ENCODE measurements around the gene PRG3. TPM values are rescaled to one million over a fixed set of nuclear protein-coding genes. Genes with fewer than 3 reads are reported as not detected.

Gene PRG3
- total RNA-seq, 1 donor from 2014 or later = not detected

DNA sequence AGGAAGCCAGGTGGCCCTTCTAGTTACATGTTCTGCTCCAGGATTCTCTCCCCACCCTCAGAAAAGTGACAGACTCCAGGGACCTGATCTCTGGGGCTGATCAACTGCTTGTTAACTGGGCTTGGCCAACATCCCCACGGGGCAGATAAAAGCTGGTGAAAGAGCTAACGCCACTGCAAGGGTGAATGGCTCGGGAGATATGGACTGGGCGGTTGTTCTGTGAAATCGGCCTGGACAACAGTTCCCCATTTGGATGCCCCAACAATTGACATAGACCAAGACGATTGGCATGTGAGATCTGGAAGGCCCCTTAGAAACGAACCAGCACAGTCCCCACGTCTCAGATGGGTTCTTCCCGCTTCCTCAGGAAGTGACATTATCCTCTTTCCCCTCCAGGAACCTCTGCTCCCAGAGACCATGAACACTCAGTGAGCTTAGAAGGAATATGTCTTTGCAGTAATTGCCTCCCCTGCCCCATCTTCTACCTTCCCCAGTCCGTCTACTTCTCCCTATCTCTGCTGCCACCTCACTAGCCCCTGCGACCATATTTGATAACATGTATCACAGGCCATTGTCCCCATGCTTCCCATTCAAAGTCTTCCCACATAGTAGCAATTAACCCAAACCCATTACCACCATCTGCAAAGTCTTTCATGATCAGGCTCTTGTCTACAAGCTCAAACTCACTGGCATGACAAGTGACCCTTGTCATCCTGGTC lies 15.1 kb upstream of the PRG3 start:
- no peaks in the 10 kb centered on the region for H3K4me1 Mint-ChIP-seq
- H3K4me3 Mint-ChIP-seq = no peak overlapping the region

DNA sequence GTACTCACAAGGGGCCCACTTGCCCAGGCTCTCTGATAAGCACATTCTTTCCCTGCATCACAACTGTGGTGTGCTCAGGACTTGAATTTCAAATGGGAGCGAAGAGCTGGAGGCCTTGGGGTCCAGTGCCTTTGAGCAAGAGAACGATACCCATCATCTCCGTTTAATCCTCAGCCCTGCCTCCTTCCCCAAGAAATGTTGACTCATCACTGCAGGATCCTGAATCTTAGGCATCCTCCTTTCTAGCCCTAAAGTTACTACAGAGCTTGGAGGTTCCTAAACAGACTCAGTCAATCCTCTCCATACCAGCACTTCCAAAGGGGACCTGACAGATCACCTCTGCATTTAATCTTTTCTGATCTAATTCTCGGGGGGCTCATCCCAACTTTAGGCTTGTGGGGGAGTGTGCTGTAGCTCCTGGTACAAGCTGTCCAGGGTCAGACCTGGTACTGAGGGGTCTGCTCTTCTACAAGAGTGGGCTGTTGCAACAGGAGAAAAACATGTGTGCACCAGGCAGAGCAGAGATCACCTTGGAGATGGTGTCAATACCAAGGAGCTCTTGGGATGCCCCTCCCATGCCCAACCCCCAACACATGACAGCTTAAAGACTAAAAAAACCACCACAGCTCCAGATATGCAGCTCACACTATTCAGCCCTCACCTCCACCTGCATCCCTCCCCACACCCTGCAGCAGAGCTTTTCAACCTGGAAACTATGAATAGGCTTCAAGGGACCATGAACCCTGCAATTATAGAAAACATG lies 13.4 kb upstream of the PRG3 start:
- Mint-ChIP-seq H3K27ac (ENCODE audit: unreplicated experiment) (no peak overlapping the region), H3K36me3 (ENCODE audit: low read depth) (no peaks in the 10 kb centered on the region), H3K27me3 (ENCODE audit: low read depth) (peaks cover 30% of the 10 kb centered on the region), H3K4me3 (no peak overlapping the region), H3K4me1 (no peaks in the 10 kb centered on the region), H3K9me3 (no peaks in the 10 kb centered on the region)
- TF ChIP-seq, protein P1, sequence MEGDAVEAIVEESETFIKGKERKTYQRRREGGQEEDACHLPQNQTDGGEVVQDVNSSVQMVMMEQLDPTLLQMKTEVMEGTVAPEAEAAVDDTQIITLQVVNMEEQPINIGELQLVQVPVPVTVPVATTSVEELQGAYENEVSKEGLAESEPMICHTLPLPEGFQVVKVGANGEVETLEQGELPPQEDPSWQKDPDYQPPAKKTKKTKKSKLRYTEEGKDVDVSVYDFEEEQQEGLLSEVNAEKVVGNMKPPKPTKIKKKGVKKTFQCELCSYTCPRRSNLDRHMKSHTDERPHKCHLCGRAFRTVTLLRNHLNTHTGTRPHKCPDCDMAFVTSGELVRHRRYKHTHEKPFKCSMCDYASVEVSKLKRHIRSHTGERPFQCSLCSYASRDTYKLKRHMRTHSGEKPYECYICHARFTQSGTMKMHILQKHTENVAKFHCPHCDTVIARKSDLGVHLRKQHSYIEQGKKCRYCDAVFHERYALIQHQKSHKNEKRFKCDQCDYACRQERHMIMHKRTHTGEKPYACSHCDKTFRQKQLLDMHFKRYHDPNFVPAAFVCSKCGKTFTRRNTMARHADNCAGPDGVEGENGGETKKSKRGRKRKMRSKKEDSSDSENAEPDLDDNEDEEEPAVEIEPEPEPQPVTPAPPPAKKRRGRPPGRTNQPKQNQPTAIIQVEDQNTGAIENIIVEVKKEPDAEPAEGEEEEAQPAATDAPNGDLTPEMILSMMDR (conservative IDR thresholded peaks at IDR 0.05) = no peak
- no peak for DNase-seq (ENCODE audit: low read depth, low spot score)

More for the DNA sequence above, 15.1 kb upstream of the PRG3 start:
- H3K27me3 Mint-ChIP-seq (ENCODE audit: low read depth) = peaks cover 20% of the 10 kb centered on the region
- no peak for DNase-seq (ENCODE audit: low read depth, low spot score)
- TF ChIP-seq, protein P1 (conservative IDR thresholded peaks at IDR 0.05) = no peak
- no peaks in the 10 kb centered on the region for H3K36me3 Mint-ChIP-seq (ENCODE audit: low read depth)
- no peaks in the 10 kb centered on the region for H3K9me3 Mint-ChIP-seq
- H3K27ac Mint-ChIP-seq (ENCODE audit: unreplicated experiment) = no peak overlapping the region

DNA sequence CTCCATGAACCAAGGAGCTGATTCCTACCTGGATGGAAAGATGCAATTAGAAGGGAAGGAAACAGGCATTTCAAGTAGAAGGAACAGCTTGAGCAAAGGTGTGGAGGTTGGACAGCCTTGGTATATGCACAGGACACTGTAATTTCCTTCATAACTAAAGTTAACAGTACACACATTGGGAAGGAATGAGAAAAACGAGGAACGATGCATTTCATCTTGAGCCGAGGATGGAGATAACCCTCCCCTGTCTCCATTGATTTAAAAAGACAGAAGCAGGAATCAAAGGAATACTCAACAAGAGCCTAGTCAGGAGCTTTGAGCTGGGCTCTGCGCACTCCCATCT lies 11.8 kb upstream of the PRG3 start:
- no peaks in the 10 kb centered on the region for H3K4me1 Mint-ChIP-seq
- H3K27ac Mint-ChIP-seq (ENCODE audit: unreplicated experiment) = no peak overlapping the region
- TF ChIP-seq, protein P1 (conservative IDR thresholded peaks at IDR 0.05) = no peak
- peaks cover 38% of the 10 kb centered on the region for H3K27me3 Mint-ChIP-seq (ENCODE audit: low read depth)
- no peak overlapping the region for H3K4me3 Mint-ChIP-seq
- H3K9me3 Mint-ChIP-seq = no peaks in the 10 kb centered on the region
- no peaks in the 10 kb centered on the region for H3K36me3 Mint-ChIP-seq (ENCODE audit: low read depth)
- no peak for DNase-seq (ENCODE audit: low read depth, low spot score)

DNA sequence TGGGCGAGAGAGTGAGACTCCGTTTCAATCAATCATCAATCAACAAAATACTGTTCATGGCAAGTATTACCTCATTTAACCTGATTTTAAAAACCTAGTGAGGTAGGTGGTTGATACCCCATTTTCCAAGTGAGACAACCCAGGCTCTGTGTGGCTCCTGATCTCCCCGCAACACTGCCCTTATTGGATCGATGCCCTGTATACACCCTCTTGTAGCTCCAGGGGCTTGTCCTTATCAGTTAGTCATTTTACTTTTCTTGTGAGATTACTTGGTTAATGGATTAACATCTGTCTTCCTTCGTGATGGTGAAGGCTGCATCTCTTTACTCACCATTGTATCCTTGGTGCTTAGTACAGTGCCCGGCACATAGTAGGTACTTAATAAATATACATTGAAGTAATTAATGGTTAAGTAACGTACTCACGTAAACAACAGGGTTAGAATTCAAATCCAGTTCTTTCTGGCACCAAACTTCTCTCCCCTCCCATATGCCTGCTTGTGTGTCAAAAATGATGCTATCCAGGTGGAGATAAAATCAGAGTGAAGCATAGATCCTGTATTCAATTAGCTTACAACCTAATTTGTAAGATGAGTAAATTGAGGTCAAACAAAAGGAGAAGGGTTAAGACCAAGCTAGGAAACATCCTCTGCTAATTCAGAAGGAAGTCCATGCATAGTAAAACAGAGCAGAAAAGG lies 11.3 kb upstream of the PRG3 start:
- H3K36me3 Mint-ChIP-seq (ENCODE audit: low read depth) = no peaks in the 10 kb centered on the region
- H3K4me1 Mint-ChIP-seq = no peaks in the 10 kb centered on the region
- TF ChIP-seq, protein P1 (conservative IDR thresholded peaks at IDR 0.05) = no peak
- no peaks in the 10 kb centered on the region for H3K9me3 Mint-ChIP-seq
- DNase-seq (ENCODE audit: low read depth, low spot score) = no peak
- peaks cover 39% of the 10 kb centered on the region for H3K27me3 Mint-ChIP-seq (ENCODE audit: low read depth)
- no peak overlapping the region for H3K27ac Mint-ChIP-seq (ENCODE audit: unreplicated experiment)
- no peak overlapping the region for H3K4me3 Mint-ChIP-seq

DNA sequence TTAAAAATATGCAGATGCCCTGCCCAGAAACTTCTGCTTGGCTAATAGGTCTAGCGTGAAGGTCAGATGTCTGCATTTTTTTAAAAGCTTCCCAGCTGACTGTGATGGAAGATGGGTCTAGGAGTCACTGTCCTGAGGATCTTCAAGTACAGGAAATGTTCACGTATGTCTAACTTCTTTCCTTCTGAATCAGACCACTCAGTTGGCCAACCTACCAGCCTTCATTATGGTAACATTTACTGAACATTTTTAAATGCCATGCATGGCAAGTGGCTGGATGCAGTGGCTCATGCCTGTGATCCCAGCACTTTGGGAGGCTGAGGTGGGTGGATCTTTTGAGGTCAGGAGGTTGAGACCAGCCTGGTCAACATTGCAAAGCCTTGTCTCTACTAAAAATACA lies 10.6 kb upstream of the PRG3 start:
- peaks cover 42% of the 10 kb centered on the region for H3K27me3 Mint-ChIP-seq (ENCODE audit: low read depth)

More for the DNA sequence above, 10.6 kb upstream of the PRG3 start:
- Mint-ChIP-seq H3K9me3 (no peaks in the 10 kb centered on the region), H3K36me3 (ENCODE audit: low read depth) (no peaks in the 10 kb centered on the region), H3K4me3 (no peak overlapping the region), H3K27ac (ENCODE audit: unreplicated experiment) (no peak overlapping the region), H3K4me1 (no peaks in the 10 kb centered on the region)
- DNase-seq (ENCODE audit: low read depth, low spot score) = no peak
- TF ChIP-seq, protein P1 (conservative IDR thresholded peaks at IDR 0.05) = no peak

All from neural crest cell (in vitro differentiated cells).